ENCODE results near the gene MRPL34. TPM values are rescaled to one million over a fixed set of nuclear protein-coding genes. Genes with fewer than 3 reads are reported as not detected.

Gene MRPL34
- total RNA-seq, 1 donor from 2014 or later, result 25.9 TPM

DNA sequence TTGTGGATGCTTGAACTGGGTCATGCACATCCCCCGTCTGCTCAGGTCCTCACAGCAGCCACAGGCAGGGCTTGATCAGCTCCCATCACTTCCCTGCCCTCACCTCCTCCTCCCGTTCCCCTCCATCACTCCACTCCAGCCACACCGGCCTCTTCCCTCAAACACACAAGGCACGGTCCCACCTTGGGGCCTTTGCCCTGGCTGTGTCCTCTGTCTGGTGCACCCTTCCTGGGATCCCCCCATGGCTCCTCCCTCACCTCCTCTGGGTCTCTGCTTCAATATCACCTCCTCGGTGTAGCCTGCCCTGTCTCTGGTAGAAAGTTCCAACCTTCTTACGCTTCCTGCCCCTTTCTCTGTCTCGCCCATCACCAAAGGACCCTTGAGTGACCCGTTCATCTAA, 47.7 kb downstream of the MRPL34 start:
- no peaks in the 10 kb centered on the region for H3K79me2 ChIP-seq (ENCODE audit: low read depth)
- no peak overlapping the region for H3K9ac ChIP-seq
- H3K36me3 ChIP-seq, result no peaks in the 10 kb centered on the region
- peaks cover 4% of the 10 kb centered on the region for H3K4me1 ChIP-seq
- TF ChIP-seq EZH2phosphoT487 (IDR thresholded peaks at IDR 0.05) (no peak), EZH2 (IDR thresholded peaks at IDR 0.05) (no peak)
- TF ChIP-seq, protein P1, sequence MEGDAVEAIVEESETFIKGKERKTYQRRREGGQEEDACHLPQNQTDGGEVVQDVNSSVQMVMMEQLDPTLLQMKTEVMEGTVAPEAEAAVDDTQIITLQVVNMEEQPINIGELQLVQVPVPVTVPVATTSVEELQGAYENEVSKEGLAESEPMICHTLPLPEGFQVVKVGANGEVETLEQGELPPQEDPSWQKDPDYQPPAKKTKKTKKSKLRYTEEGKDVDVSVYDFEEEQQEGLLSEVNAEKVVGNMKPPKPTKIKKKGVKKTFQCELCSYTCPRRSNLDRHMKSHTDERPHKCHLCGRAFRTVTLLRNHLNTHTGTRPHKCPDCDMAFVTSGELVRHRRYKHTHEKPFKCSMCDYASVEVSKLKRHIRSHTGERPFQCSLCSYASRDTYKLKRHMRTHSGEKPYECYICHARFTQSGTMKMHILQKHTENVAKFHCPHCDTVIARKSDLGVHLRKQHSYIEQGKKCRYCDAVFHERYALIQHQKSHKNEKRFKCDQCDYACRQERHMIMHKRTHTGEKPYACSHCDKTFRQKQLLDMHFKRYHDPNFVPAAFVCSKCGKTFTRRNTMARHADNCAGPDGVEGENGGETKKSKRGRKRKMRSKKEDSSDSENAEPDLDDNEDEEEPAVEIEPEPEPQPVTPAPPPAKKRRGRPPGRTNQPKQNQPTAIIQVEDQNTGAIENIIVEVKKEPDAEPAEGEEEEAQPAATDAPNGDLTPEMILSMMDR (IDR thresholded peaks at IDR 0.05), result no peak
- H4K20me1 ChIP-seq (ENCODE audit: low read depth), result no peaks in the 10 kb centered on the region
- H3K4me2 ChIP-seq, result no peak overlapping the region
- peak overlapping the region; percentile 27 for H2AFZ ChIP-seq (replicated peaks)
- H3K27me3 ChIP-seq, result no peaks in the 10 kb centered on the region
- peaks cover 11% of the 10 kb centered on the region for H3K4me1 Mint-ChIP-seq
- DNase-seq (ENCODE audit: low spot score), result no peak
- no peak overlapping the region for H3K4me3 ChIP-seq
- H3K4me3 Mint-ChIP-seq, result no peak overlapping the region
- H3K9me3 ChIP-seq (ENCODE audit: low read depth), result no peaks in the 10 kb centered on the region
- no peak overlapping the region for H3K27ac Mint-ChIP-seq
- H3K27me3 Mint-ChIP-seq (ENCODE audit: insufficient read depth, low read depth), result peaks cover 11% of the 10 kb centered on the region
- H3K9me3 Mint-ChIP-seq, result no peaks in the 10 kb centered on the region
- H3K36me3 Mint-ChIP-seq, result no peaks in the 10 kb centered on the region
- H3K27ac ChIP-seq, result no peak overlapping the region
- peaks cover 10% of the 10 kb centered on the region for H3F3A ChIP-seq (ENCODE audit: low read depth)

Other genes with a start within 250 kb of the MRPL34 start
- gene HAUS8, start 230.4 kb upstream of the MRPL34 start, total RNA-seq (ENCODE audit: low replicate concordance), result 15.6 and 16.3 TPM in 2 replicates
- 38.5 and 42.2 TPM in 2 replicates for gene MYO9B, start 230.1 kb upstream of the MRPL34 start, total RNA-seq (ENCODE audit: low replicate concordance)
- 12.1 and 13.6 TPM in 2 replicates for gene USE1, start 90.5 kb upstream of the MRPL34 start, total RNA-seq (ENCODE audit: low replicate concordance)
- 4.6 and 7.7 TPM in 2 replicates for gene OCEL1, start 79.6 kb upstream of the MRPL34 start, total RNA-seq (ENCODE audit: low replicate concordance)
- gene NR2F6, start 60.0 kb upstream of the MRPL34 start, total RNA-seq (ENCODE audit: low replicate concordance), result 14.3 and 67.0 TPM in 2 replicates
- 0.28 and 1.1 TPM in 2 replicates for gene USHBP1, start 41.1 kb upstream of the MRPL34 start, total RNA-seq (ENCODE audit: low replicate concordance)
- gene BABAM1, start 38.4 kb upstream of the MRPL34 start, total RNA-seq (ENCODE audit: low replicate concordance), result 89.8 and 107 TPM in 2 replicates
- gene ANKLE1, start 24.0 kb upstream of the MRPL34 start, total RNA-seq (ENCODE audit: low replicate concordance), result 2.3 and 3.3 TPM in 2 replicates
- gene ABHD8, start 2.4 kb upstream of the MRPL34 start, total RNA-seq (ENCODE audit: low replicate concordance), result 4.6 and 13.3 TPM in 2 replicates
- 21.9 and 27.7 TPM in 2 replicates for gene DDA1, start 3.7 kb downstream of the MRPL34 start, total RNA-seq (ENCODE audit: low replicate concordance)
- gene ANO8, start 29.0 kb downstream of the MRPL34 start, total RNA-seq (ENCODE audit: low replicate concordance), result 11.4 and 25.0 TPM in 2 replicates
- gene GTPBP3, start 31.7 kb downstream of the MRPL34 start, total RNA-seq (ENCODE audit: low replicate concordance), result 13.2 and 47.6 TPM in 2 replicates
- gene PLVAP, start 71.5 kb downstream of the MRPL34 start, total RNA-seq (ENCODE audit: low replicate concordance), result 0.11 and 0.37 TPM in 2 replicates
- gene CCDC194, start 88.3 kb downstream of the MRPL34 start, total RNA-seq (ENCODE audit: low replicate concordance), result 0.56 and 1.1 TPM in 2 replicates
- 44.8 and 65.5 TPM in 2 replicates for gene BST2, start 99.8 kb downstream of the MRPL34 start, total RNA-seq (ENCODE audit: low replicate concordance)
- 33.2 and 88.6 TPM in 2 replicates for gene MVB12A, start 114.2 kb downstream of the MRPL34 start, total RNA-seq (ENCODE audit: low replicate concordance)
- 0.17 and 2.2 TPM in 2 replicates for gene TMEM221, start 142.8 kb downstream of the MRPL34 start, total RNA-seq (ENCODE audit: low replicate concordance)
- gene NXNL1, start 155.1 kb downstream of the MRPL34 start, total RNA-seq (ENCODE audit: low replicate concordance), result not detected in 2 replicates
- 13.9 and 22.4 TPM in 2 replicates for gene SLC27A1, start 164.7 kb downstream of the MRPL34 start, total RNA-seq (ENCODE audit: low replicate concordance)
- 22.8 and 86.0 TPM in 2 replicates for gene PGLS, start 205.8 kb downstream of the MRPL34 start, total RNA-seq (ENCODE audit: low replicate concordance)
- gene COLGALT1, start 249.8 kb downstream of the MRPL34 start, total RNA-seq (ENCODE audit: low replicate concordance), result 38.4 and 60.3 TPM in 2 replicates

All from neural progenitor cell (in vitro differentiated cells).